ENCODE measurements around the gene ROCK2.

ROCK2 gene

GRCh38 chr2:11290211-11290610 is 54.2 kb downstream of the ROCK2 start:
- no peak for TF ChIP-seq CTCF (IDR thresholded peaks at IDR 0.05; ENCODE audit: borderline replicate concordance, insufficient read depth, low read depth, low read length)
- no peak overlapping the region for H3K4me3 ChIP-seq (ENCODE audit: low read depth, low read length)

- no peak for TF ChIP-seq CTCF (IDR thresholded peaks at IDR 0.05; ENCODE audit: borderline replicate concordance, insufficient read depth, low read depth, low read length)
- no peak overlapping the region for H3K4me3 ChIP-seq (ENCODE audit: low read depth, low read length)
Measured at GRCh38 chr2:11288431-11288830, 56.0 kb downstream of the ROCK2 start.

GRCh38 chr2:11286749-11287148 is 57.7 kb downstream of the ROCK2 start:
- no peak for TF ChIP-seq CTCF (IDR thresholded peaks at IDR 0.05; ENCODE audit: borderline replicate concordance, insufficient read depth, low read depth, low read length)
- no peak overlapping the region for H3K4me3 ChIP-seq (ENCODE audit: low read depth, low read length)

- TF ChIP-seq CTCF (IDR thresholded peaks at IDR 0.05; ENCODE audit: borderline replicate concordance, insufficient read depth, low read depth, low read length), result no peak
- no peak overlapping the region for H3K4me3 ChIP-seq (ENCODE audit: low read depth, low read length)
Measured at GRCh38 chr2:11286323-11286722, 58.1 kb downstream of the ROCK2 start.

GRCh38 chr2:11285499-11285898 is 58.9 kb downstream of the ROCK2 start:
- TF ChIP-seq CTCF (IDR thresholded peaks at IDR 0.05; ENCODE audit: borderline replicate concordance, insufficient read depth, low read depth, low read length), result no peak

GRCh38 chr2:11281186-11281585 is 63.2 kb downstream of the ROCK2 start:
- no peak overlapping the region for H3K4me3 ChIP-seq (ENCODE audit: low read depth, low read length)
- TF ChIP-seq CTCF (IDR thresholded peaks at IDR 0.05; ENCODE audit: borderline replicate concordance, insufficient read depth, low read depth, low read length), result no peak

More at GRCh38 chr2:11285499-11285898, 58.9 kb downstream of the ROCK2 start:
- H3K4me3 ChIP-seq (ENCODE audit: low read depth, low read length), result no peak overlapping the region

- no peak for TF ChIP-seq CTCF (IDR thresholded peaks at IDR 0.05; ENCODE audit: borderline replicate concordance, insufficient read depth, low read depth, low read length)
- H3K4me3 ChIP-seq (ENCODE audit: low read depth, low read length), result no peak overlapping the region
Measured at GRCh38 chr2:11280713-11281112, 63.7 kb downstream of the ROCK2 start.
